Esophagus squamous epithelium (tissue), 5 donors: ENCODE data around the gene ILK. TPM values are rescaled to one million over a fixed set of nuclear protein-coding genes. Genes with fewer than 3 reads are reported as not detected.

ENCODE experiments used
- DNase-seq: peaks from one replicate; lab custom pipeline; 2025; lab: John Stamatoyannopoulos, UW
- H3K27ac ChIP-seq, 4 donors: fragments of 200-600 bp; sonication (generic); one replicate each; pipeline ENCODE4 v1.5.1; 2016 to 2019; ENCODE audit warnings: mild to moderate bottlenecking in 1 of 4
- H3K27me3 ChIP-seq, 4 donors: fragments of 200-600 bp; sonication (generic); 1 replicate in 3 of 4; 2 replicates in 1 of 4; pipeline versions ENCODE4 v1.5.1 to v1.6.0; 2017 to 2021; ENCODE audit warnings: antibody characterized with exemption in 1 of 4
- H3K36me3 ChIP-seq, 3 donors: fragments of 200-600 bp; sonication (generic); one replicate each; pipeline ENCODE4 v1.5.1; 2016 to 2019
- H3K4me1 ChIP-seq, 3 donors: fragments of 200-600 bp; sonication (generic); one replicate each; pipeline ENCODE4 v1.5.1; 2017 to 2019
- H3K4me3 ChIP-seq, 4 donors: fragments of 200-600 bp; sonication (generic); 1 replicate in 3 of 4; 2 replicates in 1 of 4; pipeline ENCODE4 v1.5.1; 2016 to 2019; ENCODE audit warnings: mild to moderate bottlenecking in 2 of 4, moderate library complexity in 1 of 4
- H3K9me3 ChIP-seq, 3 donors: fragments of 200-600 bp; sonication (generic); one replicate each; pipeline ENCODE4 v1.5.1; 2016 to 2019
- CTCF ChIP-seq, 6 experiments: fragments of 450-650 bp in 4 of 6; fragments of 200-600 bp in 2 of 6; sonication (generic) in 2 of 6; IDR thresholded peaks; one replicate each; pipeline ENCODE4 v1.5.1; 2016 to 2019; ENCODE audit warnings: antibody characterized with exemption in 6 of 6, mild to moderate bottlenecking in 4 of 6, moderate library complexity in 4 of 6
- POLR2A ChIP-seq, 4 donors: fragments of 450-650 bp; IDR thresholded peaks; one replicate each; pipeline ENCODE4 v1.6.1; 2017; ENCODE audit warnings: antibody characterized with exemption in 4 of 4, mild to moderate bottlenecking in 4 of 4, moderate library complexity in 3 of 4
- WGBS, 2 donors: methylation state at CpG; one replicate each; pipeline ENCODE4 v1.1.5; 2018; 5-methylcytosine and 5-hydroxymethylcytosine counted together
- intact Hi-C: fragments of 100-400 bp; cut with DNase I; formaldehyde crosslinking; loops from one replicate; pipeline ENCODE4 v1.15.0; 2022
- total RNA-seq, 4 donors: library from RNA; depleted of rRNA; stranded (reverse); fragments of >200 nt; gene quantifications; one replicate each; pipeline ENCODE4 v1.1.0, GENCODE V29; 2016
- donor health status: DM: yes; HTN: yes; CAD: no.

The ILK gene
- total RNA-seq, 4 donors from 2014 or later: 34.5 to 128 (median 49.5) TPM

- no peaks in the 10 kb centered on the region for H3K9me3 ChIP-seq
- H3K27me3 ChIP-seq: no peaks in the 10 kb centered on the region
- no peak for DNase-seq
- no peak overlapping the region for H3K27ac ChIP-seq
- H3K4me3 ChIP-seq: no peak overlapping the region
- intact Hi-C loops: no loop called here
- no peak for TF ChIP-seq POLR2A (IDR thresholded peaks at IDR 0.05)
- no peak for TF ChIP-seq CTCF (IDR thresholded peaks at IDR 0.05)
- peaks cover 0 to 26% (median 0%) of the 10 kb centered on the region in 3 donors for H3K36me3 ChIP-seq
- peaks cover 0 to 20% (median 4%) of the 10 kb centered on the region in 3 donors for H3K4me1 ChIP-seq
- 39 to 60% methylated on average over 3 of the region's 4 CpGs for WGBS, 2 donors
Observed at GRCh38 chr11:6568191-6568918, 35.2 kb upstream of the ILK start.

GRCh38 chr11:6569706-6570105 is 33.9 kb upstream of the ILK start:
- no peak overlapping the region for H3K4me3 ChIP-seq
- H3K9me3 ChIP-seq: no peaks in the 10 kb centered on the region
- WGBS, 2 donors: 83 to 86% methylated on average over 3 to 5 of the region's 5 CpGs
- no peaks in the 10 kb centered on the region for H3K27me3 ChIP-seq
- intact Hi-C loops: no loop called here
- H3K4me1 ChIP-seq: peaks cover 0 to 20% (median 4%) of the 10 kb centered on the region in 3 donors
- TF ChIP-seq CTCF (IDR thresholded peaks at IDR 0.05) (no peak), POLR2A (IDR thresholded peaks at IDR 0.05) (no peak)
- H3K27ac ChIP-seq: no peak overlapping the region
- H3K36me3 ChIP-seq: peaks cover 0 to 26% (median 0%) of the 10 kb centered on the region in 3 donors
- no peak for DNase-seq

- DNase-seq: no peak
Observed at GRCh38 chr11:6570691-6571427, 32.7 kb upstream of the ILK start.

GRCh38 chr11:6571434-6572008 is 32.1 kb upstream of the ILK start:
- no peak for DNase-seq
- TF ChIP-seq CTCF (IDR thresholded peaks at IDR 0.05) (no peak), POLR2A (IDR thresholded peaks at IDR 0.05) (no peak)
- H3K27me3 ChIP-seq: no peaks in the 10 kb centered on the region
- peaks cover 0 to 26% (median 0%) of the 10 kb centered on the region in 3 donors for H3K36me3 ChIP-seq
- no peaks in the 10 kb centered on the region for H3K9me3 ChIP-seq
- no peak overlapping the region for H3K4me3 ChIP-seq
- 73 to 82% methylated on average over 15 to 21 of the region's 22 CpGs for WGBS, 2 donors
- no peak overlapping the region for H3K27ac ChIP-seq
- H3K4me1 ChIP-seq: peaks cover 0 to 30% (median 6%) of the 10 kb centered on the region in 3 donors
- intact Hi-C loops: no loop called here

More at GRCh38 chr11:6570691-6571427, 32.7 kb upstream of the ILK start:
- TF ChIP-seq CTCF (IDR thresholded peaks at IDR 0.05) (no peak), POLR2A (IDR thresholded peaks at IDR 0.05) (no peak)
- Histone ChIP-seq H3K4me1 (peaks cover 0 to 23% (median 4%) of the 10 kb centered on the region in 3 donors), H3K36me3 (peaks cover 0 to 26% (median 0%) of the 10 kb centered on the region in 3 donors), H3K27me3 (no peaks in the 10 kb centered on the region), H3K27ac (no peak overlapping the region), H3K9me3 (no peaks in the 10 kb centered on the region), H3K4me3 (no peak overlapping the region)
- intact Hi-C loops: no loop called here
- 73 to 82% methylated on average over 15 to 25 of the region's 62 CpGs for WGBS, 2 donors
